ENCODE data around the gene MAP3K3. TPM values are rescaled to one million over a fixed set of nuclear protein-coding genes. Genes with fewer than 3 reads are reported as not detected.

Gene MAP3K3
- total RNA-seq, 2 donors from 2014 or later: 21.0 to 33.3 TPM

DNA sequence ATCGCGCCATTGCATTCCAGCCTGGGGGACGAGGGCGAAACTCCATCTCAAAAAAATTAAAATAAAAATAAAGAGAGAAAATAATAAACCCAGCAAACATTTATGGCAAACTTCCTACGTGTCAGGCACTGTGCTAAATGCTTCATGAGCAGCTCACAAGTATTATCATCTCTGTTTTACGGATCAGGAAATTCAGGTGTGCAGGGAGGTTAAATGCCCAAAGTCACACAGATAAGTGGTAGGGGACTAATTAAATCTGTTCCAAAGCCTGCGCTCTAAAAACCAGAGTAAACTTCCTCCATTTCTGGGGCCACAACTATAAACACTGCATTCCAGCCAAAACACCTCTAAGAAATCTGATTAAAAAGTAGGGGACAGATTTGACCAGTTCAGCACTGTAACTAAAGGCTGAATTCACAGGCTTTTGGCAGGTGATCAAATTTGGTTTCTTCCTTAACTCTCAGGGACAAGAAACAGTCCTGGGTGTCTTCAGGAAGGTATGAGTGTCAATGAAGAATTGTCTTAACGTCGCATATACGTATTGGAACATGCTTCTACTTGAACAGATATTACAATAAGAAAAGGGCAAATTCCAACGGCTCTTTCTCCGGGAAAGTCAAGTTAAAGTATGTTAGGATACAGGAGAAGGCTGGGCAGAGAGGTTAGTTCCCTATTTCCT lies 118.4 kb downstream of the MAP3K3 start:
- Histone ChIP-seq H3K27me3 (no peaks in the 10 kb centered on the region), H3K27ac (peak overlapping the region; percentile 84 to 96 (median 93)), H3K4me1 (peaks cover 7% of the 10 kb centered on the region), H3K9me3 (no peaks in the 10 kb centered on the region), H3K36me3 (replicated peaks in 1 of 2; ENCODE audit: insufficient read depth in 1 of 2, low read depth in 2 of 2) (no peaks in the 10 kb centered on the region), H3K4me3 (peak overlapping the region; percentile 67)
- WGBS, 2 donors: 25 to 26% methylated on average over 12 of the region's 12 CpGs
- no peak for TF ChIP-seq CTCF (IDR thresholded peaks at IDR 0.05)
- TF ChIP-seq POLR2A (IDR thresholded peaks at IDR 0.05): no peak
- ATAC-seq (no peak), DNase-seq (peak in 1 of 4 donors; percentile 17)
- intact Hi-C loops (cut with DNase I): no loop called here

- H3K27me3 ChIP-seq: no peaks in the 10 kb centered on the region
- 0 to 1% methylated on average over 6 to 14 of the region's 14 CpGs for WGBS, 2 donors
- H3K27ac ChIP-seq: peak overlapping the region; percentile 84 to 96 (median 93)
- peak overlapping the region; percentile 67 for H3K4me3 ChIP-seq
- TF ChIP-seq CTCF (IDR thresholded peaks at IDR 0.05) (no peak), POLR2A (IDR thresholded peaks at IDR 0.05) (no peak)
- intact Hi-C loops (cut with DNase I): no loop called here
- DNase-seq (no peak), ATAC-seq (no peak)
- H3K4me1 ChIP-seq: peaks cover 7% of the 10 kb centered on the region
- H3K9me3 ChIP-seq: no peaks in the 10 kb centered on the region
- H3K36me3 ChIP-seq (replicated peaks in 1 of 2; ENCODE audit: insufficient read depth in 1 of 2, low read depth in 2 of 2): no peaks in the 10 kb centered on the region
These were observed 118.9 kb downstream of the MAP3K3 start for GRCh38 chr17:63741143-63741407.

GRCh38 chr17:63741408-63742173 lies 119.4 kb downstream of the MAP3K3 start, which contains the start of gene STRADA:
Gene STRADA, minus strand, starts transcription at chr17:63741799. Its CDS starts 13,430 bp downstream, at chr17:63728369.
- DNase-seq (peak; percentile 100), ATAC-seq (peak; percentile 96)
- TF ChIP-seq POLR2A (IDR thresholded peaks at IDR 0.05) (peak; percentile 86 to 93 (median 91)), CTCF (IDR thresholded peaks at IDR 0.05) (no peak)
- Histone ChIP-seq H3K36me3 (replicated peaks in 1 of 2; ENCODE audit: insufficient read depth in 1 of 2, low read depth in 2 of 2) (no peaks in the 10 kb centered on the region), H3K27ac (peak within 1 kb of the TSS; percentile 84 to 96 (median 93)), H3K4me3 (peak within 1 kb of the TSS; percentile 67), H3K9me3 (no peaks in the 10 kb centered on the region), H3K27me3 (no peaks in the 10 kb centered on the region), H3K4me1 (peaks cover 7% of the 10 kb centered on the region)
- WGBS, 2 donors: 0% methylated on average over 5 to 55 of the region's 61 CpGs
- intact Hi-C loops (cut with DNase I): no loop called here

Small RNA genes lying within 50 kb of the gene (small RNA-seq; reads per million reads assigned to genes)
- gene RNU6-288P: not detected

Other genes with a start within 250 kb of the MAP3K3 start
- gene CYB561, start 176.1 kb upstream of the MAP3K3 start, total RNA-seq: 100 to 1,000 TPM in 1 of 2 donors, 10 to 100 TPM in 1; 61.5 to 137 TPM
- 1 to 10 TPM; 5.3 to 6.2 TPM for gene ACE, start 145.4 kb upstream of the MAP3K3 start, total RNA-seq
- under 1 TPM in 1 of 2 donors, not detected in 1; 0.78 TPM for gene KCNH6, start 99.1 kb upstream of the MAP3K3 start, total RNA-seq
- 10 to 100 TPM; 16.8 to 16.9 TPM for gene DCAF7, start 71.9 kb upstream of the MAP3K3 start, total RNA-seq
- 10 to 100 TPM in 1 of 2 donors, 1 to 10 TPM in 1; 9.3 to 10.5 TPM for gene TACO1, start 21.5 kb upstream of the MAP3K3 start, total RNA-seq
- 1 to 10 TPM; 4.9 to 9.6 TPM for gene LIMD2, start 77.7 kb downstream of the MAP3K3 start, total RNA-seq
- 10 to 100 TPM; 25.4 to 26.7 TPM for gene STRADA, start 119.4 kb downstream of the MAP3K3 start, total RNA-seq
- 10 to 100 TPM; 42.2 to 56.8 TPM for gene CCDC47, start 151.2 kb downstream of the MAP3K3 start, total RNA-seq
- 100 to 1,000 TPM; 114 to 116 TPM for gene DDX42, start 151.8 kb downstream of the MAP3K3 start, total RNA-seq
- 10 to 100 TPM; 55.0 to 59.4 TPM for gene PSMC5, start 205.0 kb downstream of the MAP3K3 start, total RNA-seq
- gene FTSJ3, start 205.2 kb downstream of the MAP3K3 start, total RNA-seq: 10 to 100 TPM; 22.7 to 30.9 TPM
- gene SMARCD2, start 220.3 kb downstream of the MAP3K3 start, total RNA-seq: 10 to 100 TPM; 75.8 to 87.9 TPM

All from body of pancreas (tissue), 4 donors.